HG02870 (cell line): ENCODE measurements around the gene ATP6V1G1.
"Not testable (repeated sequence)": the region's sequence is repeated elsewhere in the genome, so short reads cannot be mapped to it uniquely, and the experiment has no call there.

Experiments
- ATAC-seq: cut with Tn5 transposase; IDR thresholded peaks from one replicate; pipeline ENCODE4 v1.9.1; 2021; ENCODE audit warnings: mild to moderate bottlenecking, moderate library complexity; ENCODE audit not compliant: unreplicated experiment

ATP6V1G1 gene

GRCh38 chr9:114576779-114577178 is 10.8 kb upstream of the ATP6V1G1 start:
- ATAC-seq = not testable (repeated sequence)

- not testable (repeated sequence) for ATAC-seq
Measured at GRCh38 chr9:114578134-114578533, 9.4 kb upstream of the ATP6V1G1 start.

- no peak for ATAC-seq
Measured at GRCh38 chr9:114580609-114581193, 6.9 kb upstream of the ATP6V1G1 start.

DNA sequence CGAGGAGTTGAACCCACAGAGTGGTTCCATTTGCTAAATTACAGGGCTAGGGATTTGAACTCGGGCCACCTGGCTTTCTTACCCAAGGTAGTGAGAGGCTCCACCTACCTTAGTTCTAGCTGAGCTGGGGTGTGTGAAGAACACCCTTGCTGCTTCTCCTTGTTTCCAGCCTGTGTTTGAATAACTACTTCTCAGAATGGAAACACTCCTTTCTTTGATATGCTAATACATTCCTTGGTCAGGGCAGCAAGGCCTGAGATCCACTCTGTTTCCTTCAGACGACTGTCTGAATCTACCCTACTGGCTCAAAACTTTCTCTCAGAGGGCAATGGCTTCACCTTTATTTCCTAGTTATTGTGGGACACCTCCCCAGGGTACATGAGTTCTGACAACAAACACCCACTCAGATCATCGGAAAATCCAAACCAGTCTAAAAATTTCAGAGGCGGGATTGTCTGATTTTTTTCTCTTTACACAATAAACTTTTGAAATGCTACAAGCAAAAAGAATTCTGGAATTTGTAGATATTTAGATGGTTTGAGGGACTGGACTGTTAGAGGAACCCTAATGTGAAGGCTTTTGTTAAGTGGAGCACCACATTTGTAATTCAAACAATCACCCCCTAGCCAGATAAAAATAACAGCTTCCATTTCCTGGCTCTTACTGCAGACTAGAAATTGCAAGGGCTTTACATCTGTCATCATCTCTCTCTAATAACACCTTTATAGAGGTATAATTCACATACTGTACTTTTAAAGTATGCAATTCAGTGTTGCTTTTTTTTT is 4.0 kb upstream of the ATP6V1G1 start:
- no peak for ATAC-seq

GRCh38 chr9:114588210-114588609 is 641 bp downstream of the ATP6V1G1 start:
- no peak for ATAC-seq

GRCh38 chr9:114588651-114589526 is 1.3 kb downstream of the ATP6V1G1 start:
- ATAC-seq = no peak

DNA sequence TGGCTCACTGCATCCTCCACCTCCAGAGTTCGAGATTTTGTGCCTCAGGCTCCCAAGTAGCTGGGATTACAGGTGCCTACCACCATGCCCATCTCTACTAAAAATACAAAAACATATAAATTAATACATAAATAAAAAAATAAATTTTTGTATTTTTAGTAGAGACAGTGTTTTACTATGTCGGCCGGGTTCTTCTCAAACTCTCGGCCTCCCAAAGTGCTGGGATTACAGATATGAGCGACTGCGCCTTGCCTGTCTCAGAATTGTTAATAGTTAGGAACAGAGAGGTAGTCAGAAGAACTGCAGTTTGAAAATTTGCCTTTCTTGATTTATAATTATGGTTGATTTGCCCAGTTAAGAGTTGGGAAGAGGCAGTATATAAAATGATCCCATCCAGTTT is 2.8 kb downstream of the ATP6V1G1 start:
- ATAC-seq = no peak

GRCh38 chr9:114591291-114591787 is 3.8 kb downstream of the ATP6V1G1 start:
- no peak for ATAC-seq

DNA sequence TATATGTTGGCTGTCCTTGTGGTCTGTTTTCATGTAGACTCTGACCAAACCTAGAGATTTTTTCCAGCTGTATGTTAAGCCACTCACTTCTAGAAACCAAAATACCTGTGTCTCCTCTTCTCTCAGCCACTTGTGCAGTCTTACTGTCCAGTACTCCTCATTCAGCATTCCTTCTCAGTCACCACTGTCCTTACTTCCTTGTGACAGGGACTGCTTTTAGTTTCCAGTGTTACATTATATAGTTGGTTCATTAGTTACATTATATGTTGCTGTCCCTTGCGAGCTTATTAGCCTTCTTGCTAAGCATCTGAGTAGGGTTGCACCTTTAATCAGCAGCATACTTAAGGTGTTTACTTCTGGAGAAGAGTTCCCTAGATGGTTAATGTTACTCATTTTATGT is 4.3 kb downstream of the ATP6V1G1 start:
- no peak for ATAC-seq

GRCh38 chr9:114592356-114592755 is 4.8 kb downstream of the ATP6V1G1 start:
- no peak for ATAC-seq

GRCh38 chr9:114594136-114594535 is 6.6 kb downstream of the ATP6V1G1 start:
- no peak for ATAC-seq

GRCh38 chr9:114600502-114601248 is 13.1 kb downstream of the ATP6V1G1 start:
- ATAC-seq = not testable (repeated sequence)

- ATAC-seq = not testable (repeated sequence)
Measured at GRCh38 chr9:114601787-114602186, 14.2 kb downstream of the ATP6V1G1 start.

DNA sequence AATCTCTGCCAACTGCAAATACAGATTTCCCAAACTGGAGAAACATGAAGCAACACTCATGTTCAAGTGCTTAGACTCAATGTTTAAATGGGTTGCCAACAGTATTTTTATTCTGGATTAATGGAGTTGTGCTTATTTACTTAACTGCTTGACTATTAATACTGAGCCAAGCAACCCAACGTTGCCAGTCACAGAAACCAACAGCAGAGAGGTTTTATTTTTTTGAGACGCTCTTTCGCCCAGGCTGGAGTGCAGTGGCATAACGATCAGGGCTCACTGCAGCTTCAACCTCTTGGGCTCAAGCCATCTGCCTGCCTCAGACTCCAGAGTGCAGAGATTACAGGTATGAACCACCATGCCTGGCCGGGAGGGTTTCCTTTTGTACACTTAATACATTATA is 15.1 kb downstream of the ATP6V1G1 start:
- no peak for ATAC-seq

GRCh38 chr9:114603248-114603647 is 15.7 kb downstream of the ATP6V1G1 start:
- ATAC-seq = no peak

DNA sequence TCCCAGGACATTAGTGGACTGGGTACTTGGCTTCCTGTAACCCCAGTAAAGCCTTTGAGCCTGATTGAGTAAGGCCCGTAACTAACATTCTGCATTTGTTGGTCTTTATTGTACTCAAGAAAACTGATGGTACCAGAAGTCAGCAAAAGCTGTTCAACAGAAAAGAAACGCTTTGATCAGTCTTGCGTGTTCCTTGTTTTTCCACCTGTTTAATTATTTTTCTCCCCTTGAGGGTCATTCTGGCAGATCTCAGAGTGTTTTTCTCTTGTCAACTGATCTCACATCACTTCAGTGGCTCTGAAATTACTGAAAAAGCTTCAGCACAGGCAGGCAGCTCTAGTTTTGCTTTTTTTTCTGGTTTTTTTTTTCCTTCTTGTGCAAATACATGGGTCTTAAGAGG is 17.4 kb downstream of the ATP6V1G1 start:
- ATAC-seq = no peak

GRCh38 chr9:114606068-114606467 is 18.5 kb downstream of the ATP6V1G1 start:
- ATAC-seq = no peak

DNA sequence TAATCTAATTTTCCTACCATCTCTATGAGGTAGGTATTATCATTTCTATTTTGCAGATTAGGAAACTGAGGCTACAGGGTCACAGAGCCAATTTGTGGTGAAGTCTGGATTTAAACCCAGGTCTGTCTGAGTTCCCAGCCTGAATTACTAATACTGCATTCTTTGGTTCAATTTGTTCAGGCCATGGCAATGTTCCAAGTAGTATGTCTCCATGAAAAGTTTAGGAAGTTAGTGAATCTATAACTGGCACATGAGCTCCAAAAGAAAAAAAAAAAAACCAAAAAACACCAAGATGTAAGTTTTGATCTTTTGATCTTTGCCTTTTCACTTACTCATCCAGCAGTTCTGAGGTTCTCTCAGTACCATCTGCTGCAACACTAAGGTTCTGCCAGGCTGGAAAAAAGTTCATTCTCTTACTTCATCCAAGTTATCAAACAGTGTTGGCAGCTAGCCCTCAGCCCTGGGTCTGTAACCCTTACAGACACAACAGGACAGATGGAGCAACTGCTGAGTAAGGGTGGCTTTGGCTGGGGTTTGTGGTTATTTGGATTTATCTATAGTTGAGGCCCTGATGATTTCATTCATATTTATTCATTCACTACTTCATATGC is 19.1 kb downstream of the ATP6V1G1 start:
- ATAC-seq = no peak

DNA sequence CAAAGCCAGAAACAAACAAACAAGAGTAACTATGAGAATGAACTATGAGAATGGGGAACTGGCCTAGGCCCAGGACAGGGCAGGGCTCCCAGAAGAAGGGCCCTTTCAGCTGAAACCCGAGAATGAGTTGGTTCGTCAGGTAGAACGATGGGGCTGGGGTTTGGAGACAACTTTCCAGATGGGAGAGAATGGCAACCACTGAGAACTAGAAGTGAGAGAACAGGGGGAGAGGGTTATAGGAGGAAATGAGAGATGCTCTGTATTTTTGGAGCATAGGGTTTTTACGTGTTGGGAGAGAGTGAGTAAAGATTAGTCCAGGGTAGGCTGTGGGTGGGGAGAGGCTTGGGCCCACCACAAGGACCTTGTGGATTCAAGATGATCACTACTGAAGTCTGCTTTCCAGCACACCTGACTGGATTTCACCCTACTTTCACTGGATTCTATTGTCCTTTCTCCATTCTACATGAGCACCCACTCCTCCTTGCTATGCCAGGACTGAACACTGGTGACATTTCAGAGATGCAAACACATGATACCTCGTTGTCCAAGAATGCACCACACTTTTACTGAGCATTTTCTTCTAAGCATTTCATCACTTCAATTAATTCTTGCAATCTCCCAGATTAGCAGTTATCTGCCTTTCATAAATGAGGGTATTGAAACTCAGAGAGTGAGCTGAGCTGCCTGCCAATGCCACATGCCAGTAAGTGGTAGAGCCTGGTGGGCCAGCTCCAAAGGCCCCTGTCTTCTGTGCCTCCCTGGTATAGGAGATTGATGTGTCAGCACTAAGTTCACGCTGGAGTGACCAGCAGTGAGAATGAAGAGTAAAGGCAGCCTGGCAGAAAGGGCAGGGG is 20.3 kb downstream of the ATP6V1G1 start:
- ATAC-seq = peak; percentile 51

DNA sequence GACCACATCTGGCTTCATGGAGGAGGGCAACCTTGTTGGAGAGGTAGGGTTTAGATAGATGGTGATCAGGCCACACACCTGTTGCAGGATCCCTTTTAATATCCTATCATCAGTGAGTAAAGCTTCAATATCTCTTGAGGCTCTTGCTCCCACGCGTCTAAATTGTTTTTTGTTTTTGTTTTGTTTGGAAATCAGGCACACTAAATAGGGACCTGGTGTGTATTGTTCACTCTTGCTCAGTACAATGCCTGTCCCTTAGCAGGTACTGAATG is 20.9 kb downstream of the ATP6V1G1 start:
- no peak for ATAC-seq
